Lung (tissue), 12 donors: ENCODE results near the gene TRAK2. TPM values are rescaled to one million over a fixed set of nuclear protein-coding genes. Genes with fewer than 3 reads are reported as not detected.
A peak's percentile ranks its signal among the peaks of the same experiment; 100 is the strongest.

Experiments
- ATAC-seq: fragments of 200-7000 bp; cut with Tn5 transposase; one replicate; pipeline ENCODE4 v1.9.1; 2020; ENCODE audit warnings: moderate number of reproducible peaks; ENCODE audit not compliant: insufficient read depth, low FRiP score
- DNase-seq, 3 donors: peaks; one replicate each; pipeline ENCODE4 v3.0.0-alpha.2; 2013 to 2017
- H3K27ac ChIP-seq, 2 donors: one replicate each; pipeline ENCODE4 v1.5.1; 2013; ENCODE audit warnings: mild to moderate bottlenecking in 2 of 2, moderate library complexity in 2 of 2, control low read depth in 1 of 2, inconsistent platforms in 1 of 2, low read depth in 1 of 2, low read length in 1 of 2
- H3K27me3 ChIP-seq, 3 donors: one replicate each; pipeline ENCODE4 v1.5.1; 2013; ENCODE audit warnings: low read length in 2 of 3; ENCODE audit not compliant: control insufficient read depth in 3 of 3, insufficient read depth in 3 of 3
- H3K36me3 ChIP-seq, 4 donors: one replicate each; pipeline ENCODE4 v1.5.1; 2013; ENCODE audit warnings: low read length in 4 of 4, mild to moderate bottlenecking in 1 of 4, moderate library complexity in 1 of 4; ENCODE audit not compliant: control insufficient read depth in 4 of 4, insufficient read depth in 4 of 4
- H3K4me1 ChIP-seq, 5 donors: one replicate each; pipeline ENCODE4 v1.5.1; 2013; ENCODE audit warnings: low read length in 5 of 5, mild to moderate bottlenecking in 2 of 5, moderate library complexity in 1 of 5; ENCODE audit not compliant: control insufficient read depth in 5 of 5, insufficient read depth in 5 of 5
- H3K4me3 ChIP-seq: one replicate; pipeline ENCODE4 v1.5.1; 2013; ENCODE audit warnings: mild to moderate bottlenecking, control low read depth, moderate library complexity
- H3K9ac ChIP-seq, 2 donors: one replicate each; pipeline ENCODE4 v1.5.1; 2013; ENCODE audit warnings: low read length in 2 of 2, control low read depth in 1 of 2; ENCODE audit not compliant: insufficient read depth in 1 of 2
- H3K9me3 ChIP-seq, 4 donors: one replicate each; pipeline ENCODE4 v1.5.1; 2013; ENCODE audit warnings: low read length in 3 of 4, mild to moderate bottlenecking in 1 of 4, moderate library complexity in 1 of 4; ENCODE audit not compliant: control insufficient read depth in 4 of 4, insufficient read depth in 3 of 4
- WGBS, 2 donors: extraction: QIAGEN DNeasy Blood & Tissue Kit; methylation state at CpG; one replicate each; pipeline ENCODE4 v1.1.7; 2013; 5-methylcytosine and 5-hydroxymethylcytosine counted together
- polyA plus RNA-seq, 2 donors: library from polyadenylated mRNA; stranded (reverse); fragments of 200-250 nt; gene quantifications; one replicate each; pipeline ENCODE4 v1.2.1, GENCODE V29; 2013
- total RNA-seq, 2 donors: library from RNA; depleted of rRNA in 1 of 2; stranded (reverse); fragments of >200 nt in 1 of 2; gene quantifications; one replicate each; pipeline ENCODE4 v1.2.1, GENCODE V29; 2014 to 2021
- TF ChIP-seq, protein P1 (sequence below): IDR thresholded peaks from 2 replicates; pipeline ENCODE4 v1.5.1; 2012; ENCODE audit warnings: mild to moderate bottlenecking; ENCODE audit errors: control extremely low read depth, extremely low read depth
- donor health status: control.
- donor health status: control.
- donor health status: Bipolar disorder and iron deficiency.
- donor health status: healthy.
- donor health status: DM: yes; HTN: yes; CAD: no.

The TRAK2 gene
- total and polyA plus RNA-seq, 4 donors: 13.1 to 62.7 (median 29.2) TPM

DNA sequence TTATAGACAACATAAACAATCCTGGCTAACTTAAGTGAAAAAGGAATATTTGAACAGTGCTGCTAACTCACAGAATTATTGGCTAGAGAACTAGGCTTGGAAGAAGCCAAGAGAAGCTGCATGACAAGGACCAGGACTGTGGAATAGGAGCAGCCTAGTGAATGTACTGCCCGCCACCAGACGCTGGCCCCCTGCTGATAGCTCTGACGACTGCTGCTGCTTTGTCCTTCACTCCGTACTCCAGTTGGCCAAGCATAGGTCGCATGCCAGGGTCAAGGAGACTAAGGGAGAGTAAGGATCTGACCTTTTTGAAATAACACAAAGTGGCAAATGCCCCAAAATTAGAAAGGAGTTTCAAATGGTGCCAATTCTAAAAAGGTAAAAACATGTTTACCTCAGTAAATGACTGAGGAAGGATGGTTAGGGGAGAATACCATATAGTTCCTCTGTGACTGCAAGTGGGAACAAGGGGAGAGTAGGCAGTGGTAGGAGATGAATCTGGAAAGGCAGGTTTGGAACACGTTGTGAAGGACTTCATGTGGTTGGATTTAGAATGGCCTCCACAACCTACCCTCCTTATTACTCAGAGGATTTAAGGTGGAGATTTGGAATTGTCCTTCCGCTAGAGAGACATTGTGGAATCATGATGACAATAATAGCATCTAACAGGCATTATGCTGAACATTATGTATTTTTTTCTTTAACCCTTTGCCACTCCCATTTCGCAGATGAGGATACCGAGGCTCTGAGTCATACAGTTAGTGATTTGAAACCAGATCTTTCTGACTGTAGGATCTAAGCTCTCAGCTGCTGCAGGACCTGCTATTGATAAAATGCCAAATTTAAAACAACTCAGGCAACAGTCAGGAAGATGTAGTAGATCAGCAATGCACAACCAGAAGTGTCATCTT, 19.8 kb upstream of the TRAK2 start:
- no peak overlapping the region for H3K27ac ChIP-seq
- no peaks in the 10 kb centered on the region for H3K27me3 ChIP-seq
- TF ChIP-seq, protein P1, sequence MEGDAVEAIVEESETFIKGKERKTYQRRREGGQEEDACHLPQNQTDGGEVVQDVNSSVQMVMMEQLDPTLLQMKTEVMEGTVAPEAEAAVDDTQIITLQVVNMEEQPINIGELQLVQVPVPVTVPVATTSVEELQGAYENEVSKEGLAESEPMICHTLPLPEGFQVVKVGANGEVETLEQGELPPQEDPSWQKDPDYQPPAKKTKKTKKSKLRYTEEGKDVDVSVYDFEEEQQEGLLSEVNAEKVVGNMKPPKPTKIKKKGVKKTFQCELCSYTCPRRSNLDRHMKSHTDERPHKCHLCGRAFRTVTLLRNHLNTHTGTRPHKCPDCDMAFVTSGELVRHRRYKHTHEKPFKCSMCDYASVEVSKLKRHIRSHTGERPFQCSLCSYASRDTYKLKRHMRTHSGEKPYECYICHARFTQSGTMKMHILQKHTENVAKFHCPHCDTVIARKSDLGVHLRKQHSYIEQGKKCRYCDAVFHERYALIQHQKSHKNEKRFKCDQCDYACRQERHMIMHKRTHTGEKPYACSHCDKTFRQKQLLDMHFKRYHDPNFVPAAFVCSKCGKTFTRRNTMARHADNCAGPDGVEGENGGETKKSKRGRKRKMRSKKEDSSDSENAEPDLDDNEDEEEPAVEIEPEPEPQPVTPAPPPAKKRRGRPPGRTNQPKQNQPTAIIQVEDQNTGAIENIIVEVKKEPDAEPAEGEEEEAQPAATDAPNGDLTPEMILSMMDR: no peak
- DNase-seq: no peak
- H3K9me3 ChIP-seq: no peaks in the 10 kb centered on the region
- no peak for ATAC-seq
- H3K4me1 ChIP-seq: peaks cover 0 to 5% (median 2%) of the 10 kb centered on the region in 5 donors
- WGBS, 2 donors: 89 to 95% methylated on average over 9 of the region's 9 CpGs
- H3K36me3 ChIP-seq: peaks cover 7 to 59% (median 26%) of the 10 kb centered on the region in 4 donors
- no peak overlapping the region for H3K4me3 ChIP-seq
- H3K9ac ChIP-seq: no peak overlapping the region

DNA sequence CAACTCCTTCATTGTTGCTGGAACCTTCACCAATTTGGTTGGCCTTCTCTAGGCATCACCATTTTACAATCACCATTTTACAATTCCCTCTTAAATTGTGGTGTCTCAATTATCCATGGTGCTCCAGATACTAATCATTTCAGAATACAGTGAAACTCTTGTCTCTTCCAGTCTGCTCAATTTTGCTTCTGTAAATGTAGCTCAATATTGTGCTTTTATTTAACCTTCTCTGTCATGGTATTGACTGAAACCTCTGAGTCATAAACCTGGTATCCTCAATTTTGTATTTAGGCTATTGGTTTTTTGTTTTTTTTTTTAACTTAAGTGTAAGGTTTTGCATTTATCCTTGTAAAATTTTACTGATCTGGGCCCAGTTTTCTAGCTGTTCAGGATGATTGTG, 16.4 kb upstream of the TRAK2 start:
- Histone ChIP-seq H3K27ac (no peak overlapping the region), H3K9me3 (no peaks in the 10 kb centered on the region), H3K9ac (no peak overlapping the region), H3K4me1 (peaks cover 0 to 5% (median 2%) of the 10 kb centered on the region in 5 donors), H3K27me3 (no peaks in the 10 kb centered on the region), H3K36me3 (peaks cover 12 to 50% (median 26%) of the 10 kb centered on the region in 4 donors), H3K4me3 (no peak overlapping the region)
- ATAC-seq: no peak
- TF ChIP-seq, protein P1: no peak
- DNase-seq: no peak

DNA sequence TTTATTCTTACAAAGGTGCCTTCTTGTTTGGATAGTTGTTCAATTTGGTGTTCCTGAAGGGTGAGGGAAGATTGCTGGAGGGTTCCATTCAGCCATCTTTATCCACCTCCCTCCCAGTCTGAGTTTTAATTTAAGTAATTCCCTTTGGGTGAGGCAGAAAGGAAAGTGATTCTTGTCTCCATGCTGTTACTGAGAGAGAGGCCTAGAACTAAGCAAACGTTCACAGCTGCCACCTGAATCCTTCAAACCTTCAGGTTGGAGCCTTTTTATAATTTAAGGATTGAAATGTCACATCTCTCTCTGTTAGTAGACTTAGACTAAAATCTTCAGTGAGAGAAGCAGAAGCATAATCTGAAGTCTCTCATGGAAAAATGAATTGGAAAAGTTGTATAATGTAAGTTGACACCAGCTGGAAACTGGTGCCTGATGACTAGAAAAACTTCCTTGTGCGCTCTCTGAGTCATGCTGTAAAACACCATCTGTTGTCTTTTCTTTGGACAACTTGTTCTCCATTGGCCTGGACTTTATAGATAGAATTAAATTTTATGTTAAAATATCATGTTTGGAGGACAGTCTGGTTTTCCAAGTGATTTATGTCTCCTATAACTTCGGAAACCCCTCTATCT, 14.9 kb upstream of the TRAK2 start:
- H3K36me3 ChIP-seq: peaks cover 11 to 47% (median 25%) of the 10 kb centered on the region in 4 donors
- 81 to 85% methylated on average over 3 of the region's 3 CpGs for WGBS, 2 donors
- DNase-seq: no peak

More for the DNA sequence above, 14.9 kb upstream of the TRAK2 start:
- Histone ChIP-seq H3K27me3 (no peaks in the 10 kb centered on the region), H3K27ac (peak overlapping the region in 1 of 2 donors; percentile 23), H3K9me3 (no peaks in the 10 kb centered on the region), H3K4me3 (no peak overlapping the region), H3K4me1 (peaks cover 0 to 2% (median 0%) of the 10 kb centered on the region in 5 donors), H3K9ac (no peak overlapping the region)
- no peak for ATAC-seq
- TF ChIP-seq, protein P1: no peak
